ENCODE data around the gene PDCD1LG2. TPM values are rescaled to one million over a fixed set of nuclear protein-coding genes. Genes with fewer than 3 reads are reported as not detected.

The PDCD1LG2 gene
- total RNA-seq, 1 donor from 2014 or later = not detected

DNA sequence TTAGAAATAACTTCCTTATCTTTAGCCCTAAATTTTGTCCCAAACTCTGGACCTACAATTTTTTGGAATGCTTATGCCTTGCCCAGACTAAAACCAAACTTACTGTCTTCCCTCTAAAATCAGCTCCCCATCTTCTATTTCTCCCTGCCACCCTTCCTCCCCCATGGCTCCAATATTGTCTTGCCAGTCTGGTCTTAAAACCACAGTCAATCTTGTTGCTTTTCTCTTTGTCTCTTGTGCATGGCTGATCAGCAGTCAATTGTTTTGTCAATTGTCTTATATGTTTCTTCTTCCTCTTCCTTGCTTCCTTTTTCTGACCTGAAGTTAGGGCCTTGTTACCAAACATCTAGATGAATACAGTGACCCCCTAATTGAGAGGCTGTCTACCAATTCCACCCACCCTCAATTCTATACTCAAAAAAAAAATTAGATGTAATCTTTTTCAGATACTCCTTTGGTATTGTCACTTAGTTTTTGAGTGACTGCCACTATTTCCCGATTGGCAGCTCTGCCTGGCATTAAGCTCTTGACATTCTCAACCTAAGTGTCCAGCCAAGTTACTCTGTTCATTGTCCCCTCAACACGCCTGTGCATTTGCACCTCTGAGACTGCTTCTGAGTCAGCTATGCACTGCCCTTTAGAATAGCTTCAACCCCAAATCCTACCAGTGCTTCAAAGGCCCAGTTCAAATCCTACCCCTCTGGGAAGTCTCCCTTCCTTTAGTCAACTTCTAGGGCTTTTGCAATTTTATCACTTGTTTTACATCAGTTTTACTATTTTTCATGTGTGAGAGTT is 2.5 kb downstream of the PDCD1LG2 start:
- no peak for DNase-seq (ENCODE audit: low spot score)
- TF ChIP-seq, protein P1, sequence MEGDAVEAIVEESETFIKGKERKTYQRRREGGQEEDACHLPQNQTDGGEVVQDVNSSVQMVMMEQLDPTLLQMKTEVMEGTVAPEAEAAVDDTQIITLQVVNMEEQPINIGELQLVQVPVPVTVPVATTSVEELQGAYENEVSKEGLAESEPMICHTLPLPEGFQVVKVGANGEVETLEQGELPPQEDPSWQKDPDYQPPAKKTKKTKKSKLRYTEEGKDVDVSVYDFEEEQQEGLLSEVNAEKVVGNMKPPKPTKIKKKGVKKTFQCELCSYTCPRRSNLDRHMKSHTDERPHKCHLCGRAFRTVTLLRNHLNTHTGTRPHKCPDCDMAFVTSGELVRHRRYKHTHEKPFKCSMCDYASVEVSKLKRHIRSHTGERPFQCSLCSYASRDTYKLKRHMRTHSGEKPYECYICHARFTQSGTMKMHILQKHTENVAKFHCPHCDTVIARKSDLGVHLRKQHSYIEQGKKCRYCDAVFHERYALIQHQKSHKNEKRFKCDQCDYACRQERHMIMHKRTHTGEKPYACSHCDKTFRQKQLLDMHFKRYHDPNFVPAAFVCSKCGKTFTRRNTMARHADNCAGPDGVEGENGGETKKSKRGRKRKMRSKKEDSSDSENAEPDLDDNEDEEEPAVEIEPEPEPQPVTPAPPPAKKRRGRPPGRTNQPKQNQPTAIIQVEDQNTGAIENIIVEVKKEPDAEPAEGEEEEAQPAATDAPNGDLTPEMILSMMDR (IDR thresholded peaks at IDR 0.05; ENCODE audit: unreplicated experiment) = no peak
- H3K27me3 Mint-ChIP-seq (ENCODE audit: unreplicated experiment) = peaks cover 2% of the 10 kb centered on the region
- H3K9me3 Mint-ChIP-seq (ENCODE audit: unreplicated experiment) = no peaks in the 10 kb centered on the region
- H3K4me1 Mint-ChIP-seq (ENCODE audit: unreplicated experiment) = peaks cover 45% of the 10 kb centered on the region
- H3K27ac Mint-ChIP-seq (ENCODE audit: unreplicated experiment) = no peak overlapping the region
- H3K36me3 Mint-ChIP-seq (ENCODE audit: low read depth, unreplicated experiment) = no peaks in the 10 kb centered on the region
- H3K4me3 Mint-ChIP-seq (ENCODE audit: unreplicated experiment) = no peak overlapping the region

DNA sequence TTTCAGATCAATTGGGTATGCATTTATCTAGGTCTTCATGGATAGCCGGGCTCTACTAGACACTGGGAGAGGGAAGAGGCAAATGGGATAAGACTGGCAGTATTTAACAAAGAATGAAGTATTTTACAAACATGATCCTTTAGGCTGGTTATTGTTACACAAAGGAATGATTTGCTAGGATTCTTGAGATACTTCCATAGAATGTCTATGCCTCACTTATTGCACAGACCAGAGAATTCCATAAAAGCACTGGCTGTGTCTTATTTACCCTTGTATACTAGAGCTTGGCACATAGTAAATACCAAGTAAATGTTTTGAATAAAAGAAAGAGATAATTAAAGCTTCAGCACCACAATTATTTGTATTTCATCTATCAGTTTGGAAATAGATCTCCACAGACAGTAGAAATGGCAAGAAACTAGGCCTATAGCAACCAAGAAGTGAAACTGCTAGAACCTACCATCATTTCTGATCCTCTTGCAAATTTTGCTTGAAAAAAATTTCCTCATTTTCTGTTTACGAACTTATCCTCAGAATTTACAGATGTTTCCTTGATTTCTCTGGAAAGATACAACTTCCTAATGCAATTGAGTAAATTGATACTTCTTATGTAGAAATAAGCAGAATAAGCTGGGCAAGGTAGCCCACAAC is 3.8 kb downstream of the PDCD1LG2 start:
- peaks cover 2% of the 10 kb centered on the region for H3K27me3 Mint-ChIP-seq (ENCODE audit: unreplicated experiment)
- TF ChIP-seq, protein P1 (IDR thresholded peaks at IDR 0.05; ENCODE audit: unreplicated experiment) = no peak
- H3K27ac Mint-ChIP-seq (ENCODE audit: unreplicated experiment) = no peak overlapping the region
- no peak for DNase-seq (ENCODE audit: low spot score)
- H3K9me3 Mint-ChIP-seq (ENCODE audit: unreplicated experiment) = no peaks in the 10 kb centered on the region
- peaks cover 38% of the 10 kb centered on the region for H3K4me1 Mint-ChIP-seq (ENCODE audit: unreplicated experiment)
- H3K4me3 Mint-ChIP-seq (ENCODE audit: unreplicated experiment) = no peak overlapping the region
- H3K36me3 Mint-ChIP-seq (ENCODE audit: low read depth, unreplicated experiment) = no peaks in the 10 kb centered on the region

DNA sequence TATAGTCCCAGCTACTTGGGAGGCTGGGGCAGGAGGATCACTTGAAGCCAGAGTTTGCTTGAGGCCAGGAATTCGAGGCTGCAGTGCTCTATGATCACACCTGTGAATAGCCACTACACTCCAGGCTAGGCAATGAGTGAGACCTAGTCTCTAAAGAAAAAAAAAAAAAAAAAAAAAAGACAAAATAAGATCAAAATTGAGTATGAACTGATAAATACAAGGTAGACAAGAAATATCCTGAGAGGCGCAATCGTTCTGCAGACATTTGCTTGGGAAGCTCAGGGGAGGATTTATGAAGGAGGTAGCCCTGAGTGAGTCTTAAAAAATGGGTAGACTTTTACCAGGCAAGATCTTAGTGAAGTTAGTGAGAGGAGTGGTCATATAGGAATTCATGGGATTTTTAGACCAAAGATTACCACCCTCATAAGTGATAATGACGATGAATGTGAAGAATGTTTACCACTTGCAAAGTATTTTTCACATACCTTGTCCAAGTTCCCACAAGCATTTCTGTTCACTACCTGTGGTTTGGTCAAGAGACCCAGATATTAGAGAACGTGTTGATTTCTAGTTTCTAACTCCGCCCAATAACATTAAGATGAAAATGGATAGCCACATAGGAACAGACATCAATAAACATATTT is 4.4 kb downstream of the PDCD1LG2 start:
- H3K27me3 Mint-ChIP-seq (ENCODE audit: unreplicated experiment) = peaks cover 2% of the 10 kb centered on the region
- DNase-seq (ENCODE audit: low spot score) = no peak
- no peaks in the 10 kb centered on the region for H3K9me3 Mint-ChIP-seq (ENCODE audit: unreplicated experiment)
- TF ChIP-seq, protein P1 (IDR thresholded peaks at IDR 0.05; ENCODE audit: unreplicated experiment) = no peak
- no peak overlapping the region for H3K4me3 Mint-ChIP-seq (ENCODE audit: unreplicated experiment)
- peaks cover 33% of the 10 kb centered on the region for H3K4me1 Mint-ChIP-seq (ENCODE audit: unreplicated experiment)
- no peaks in the 10 kb centered on the region for H3K36me3 Mint-ChIP-seq (ENCODE audit: low read depth, unreplicated experiment)
- no peak overlapping the region for H3K27ac Mint-ChIP-seq (ENCODE audit: unreplicated experiment)

DNA sequence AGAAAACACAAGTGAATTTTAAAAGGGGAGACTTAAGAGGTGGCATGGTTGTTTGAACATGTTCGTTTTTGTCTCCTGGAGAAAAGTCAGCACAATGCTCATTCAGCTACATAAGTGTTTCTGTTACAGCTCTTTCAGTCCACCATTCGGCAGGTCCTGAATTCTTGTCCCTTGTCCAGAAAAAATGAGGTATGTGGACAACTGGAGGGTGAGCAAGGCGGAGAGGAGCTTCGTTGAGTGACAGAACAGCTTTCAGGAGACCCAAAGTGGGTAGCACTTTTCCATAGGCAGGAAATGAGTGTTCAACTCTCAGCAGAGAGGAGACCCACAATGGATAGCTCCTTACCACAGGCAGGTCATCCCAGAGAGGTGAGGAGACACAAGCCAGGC is 4.9 kb downstream of the PDCD1LG2 start:
- TF ChIP-seq, protein P1 (IDR thresholded peaks at IDR 0.05; ENCODE audit: unreplicated experiment) = no peak
- H3K27ac Mint-ChIP-seq (ENCODE audit: unreplicated experiment) = no peak overlapping the region
- no peaks in the 10 kb centered on the region for H3K36me3 Mint-ChIP-seq (ENCODE audit: low read depth, unreplicated experiment)
- peaks cover 27% of the 10 kb centered on the region for H3K4me1 Mint-ChIP-seq (ENCODE audit: unreplicated experiment)
- DNase-seq (ENCODE audit: low spot score) = no peak
- peaks cover 2% of the 10 kb centered on the region for H3K27me3 Mint-ChIP-seq (ENCODE audit: unreplicated experiment)
- H3K4me3 Mint-ChIP-seq (ENCODE audit: unreplicated experiment) = no peak overlapping the region
- no peaks in the 10 kb centered on the region for H3K9me3 Mint-ChIP-seq (ENCODE audit: unreplicated experiment)
